Measurements from ENCODE around the gene RAF1.
A peak's percentile ranks its signal among the peaks of the same experiment; 100 is the strongest.
"Not testable (repeated sequence)": the region's sequence is repeated elsewhere in the genome, so short reads cannot be mapped to it uniquely, and the experiment has no call there.

Gene RAF1

DNA sequence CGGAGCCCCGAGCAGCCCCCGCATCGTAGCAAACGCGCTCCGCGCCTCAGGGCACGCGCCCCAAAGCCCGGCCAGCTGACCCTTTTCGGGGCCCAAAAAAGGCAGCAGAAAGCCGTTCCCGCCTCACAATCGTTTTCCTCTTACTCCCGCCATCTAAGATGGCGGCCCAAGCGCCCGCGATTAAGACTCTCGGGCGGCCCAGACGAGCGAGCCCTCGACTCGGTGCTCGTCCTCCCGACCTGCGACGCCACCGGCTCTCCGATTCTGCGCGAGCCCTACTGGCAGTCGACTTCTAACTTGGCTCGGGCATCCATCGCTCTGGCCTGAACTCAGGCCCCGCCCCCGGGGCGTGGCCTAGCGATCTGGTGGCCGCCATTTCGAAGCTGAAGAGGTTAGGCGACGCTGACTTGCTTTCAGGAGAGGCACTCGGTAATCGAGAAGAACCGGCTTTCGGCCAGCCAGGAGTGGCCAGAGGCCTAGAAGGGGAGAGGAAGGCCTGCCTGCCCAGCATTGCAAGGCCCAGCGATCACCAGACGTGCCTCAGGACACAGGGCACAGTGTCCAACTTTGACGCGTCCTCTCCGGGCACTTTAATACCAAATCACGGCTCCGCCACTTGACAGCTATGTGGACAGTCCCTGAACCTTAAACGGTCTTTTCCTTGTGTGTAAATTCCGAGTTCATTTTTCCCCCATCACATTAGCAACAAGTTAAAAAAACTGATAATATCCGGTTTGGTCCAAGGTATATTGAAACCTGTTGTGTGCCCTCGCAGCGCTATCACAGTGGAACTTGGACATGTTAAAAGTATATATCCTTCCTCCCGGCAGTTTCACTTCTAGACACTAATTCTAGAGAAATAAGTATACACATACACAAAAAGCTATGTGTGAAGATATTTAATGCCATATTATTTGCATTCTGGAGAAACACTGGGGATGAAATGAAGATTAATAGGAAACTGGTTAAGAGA lies at the start of gene RAF1:
Gene RAF1 (minus strand): TSS at position 182 of the 973 bp plus-strand sequence. CDS start 45,396 bp downstream, outside the sequence.
- DNase-seq = peak; percentile 97 to 99

DNA sequence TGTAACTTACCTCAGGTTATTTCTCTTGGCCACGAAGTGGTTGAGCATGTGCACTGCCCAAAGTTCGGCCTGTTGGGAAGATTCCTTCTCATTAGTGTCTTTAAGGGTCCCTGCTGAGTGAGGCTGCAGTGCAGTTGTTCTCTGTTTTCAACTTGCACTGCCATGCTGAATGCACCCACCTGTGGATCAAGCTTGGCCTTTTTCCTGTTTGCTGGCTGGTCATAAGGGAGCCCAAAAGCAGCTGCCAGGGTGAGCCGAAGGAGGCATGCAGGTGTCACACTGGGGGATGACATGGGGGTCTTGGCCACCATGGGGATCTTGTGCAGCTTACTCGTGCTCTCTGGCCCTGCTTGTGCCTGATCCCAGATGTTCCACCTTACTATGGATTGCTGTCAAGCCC lies 46.1 kb upstream of the RAF1 start:
- no peak for DNase-seq

DNA sequence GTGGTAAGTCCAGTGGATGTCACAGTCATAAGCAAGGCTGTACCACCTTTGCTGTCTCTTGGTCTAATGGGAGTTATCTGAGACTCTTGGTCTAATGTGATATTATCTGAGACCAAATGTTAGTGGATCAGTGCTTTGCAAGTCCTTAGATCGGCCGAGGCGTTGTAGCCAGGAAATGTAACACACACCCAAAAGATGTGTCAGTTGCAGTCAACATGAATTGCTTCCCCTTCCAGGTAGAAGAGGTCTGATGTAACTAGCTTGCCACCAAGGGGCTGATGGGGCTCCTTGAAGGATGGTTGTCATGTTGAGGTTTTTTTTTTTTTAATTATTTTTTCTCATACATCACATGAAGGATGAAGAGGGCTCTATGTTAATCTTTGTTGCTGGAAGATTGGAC lies 45.4 kb upstream of the RAF1 start:
- DNase-seq = no peak

DNA sequence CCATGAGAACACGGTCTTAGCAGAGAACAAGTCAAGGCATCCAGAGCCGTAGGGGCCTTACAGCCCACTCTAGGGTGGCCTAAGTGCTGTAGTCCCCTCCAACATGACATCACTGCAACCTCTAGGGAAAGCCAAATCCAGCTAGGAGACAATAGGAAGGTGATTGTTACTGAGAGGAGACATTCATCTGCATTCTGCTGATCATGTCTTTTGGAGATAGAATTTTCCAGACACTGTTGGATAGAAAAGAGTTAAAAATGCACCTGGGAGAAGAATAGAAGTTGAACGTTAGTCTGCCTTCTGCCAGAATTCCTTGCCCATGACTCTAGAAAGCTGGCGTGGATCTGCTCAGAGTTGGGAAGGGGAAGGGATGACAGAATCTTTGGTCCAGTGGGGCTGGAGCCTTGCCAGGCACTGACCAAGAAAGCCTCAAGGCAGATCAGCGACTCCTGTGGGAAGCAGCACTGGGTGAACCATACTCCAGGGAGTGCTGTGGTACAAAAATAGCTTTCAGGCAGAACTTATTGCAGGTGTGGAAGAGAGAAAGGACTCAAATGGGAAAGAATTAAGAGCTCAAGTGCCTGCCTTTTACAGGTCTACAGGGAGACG lies 44.8 kb upstream of the RAF1 start:
- no peak for DNase-seq

DNA sequence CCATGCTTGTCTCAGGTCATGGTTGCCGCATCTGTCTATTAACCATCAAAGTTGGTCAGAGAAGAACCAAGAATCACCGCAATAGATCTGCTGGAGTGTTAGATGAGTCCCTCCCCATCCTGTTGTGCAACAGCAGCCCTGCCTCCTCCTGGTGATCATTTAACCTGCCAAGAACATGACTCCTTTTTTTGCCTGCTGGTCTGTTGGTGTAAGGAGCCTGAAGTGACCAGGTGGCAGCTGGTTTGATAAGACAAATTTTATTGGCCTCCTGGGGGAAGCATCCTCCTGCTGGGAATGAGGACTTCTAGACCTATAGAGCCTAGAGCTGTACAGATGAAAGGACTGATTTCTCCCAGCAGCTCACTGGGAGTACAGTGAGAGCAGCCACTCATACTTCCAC lies 43.5 kb upstream of the RAF1 start:
- DNase-seq = no peak

DNA sequence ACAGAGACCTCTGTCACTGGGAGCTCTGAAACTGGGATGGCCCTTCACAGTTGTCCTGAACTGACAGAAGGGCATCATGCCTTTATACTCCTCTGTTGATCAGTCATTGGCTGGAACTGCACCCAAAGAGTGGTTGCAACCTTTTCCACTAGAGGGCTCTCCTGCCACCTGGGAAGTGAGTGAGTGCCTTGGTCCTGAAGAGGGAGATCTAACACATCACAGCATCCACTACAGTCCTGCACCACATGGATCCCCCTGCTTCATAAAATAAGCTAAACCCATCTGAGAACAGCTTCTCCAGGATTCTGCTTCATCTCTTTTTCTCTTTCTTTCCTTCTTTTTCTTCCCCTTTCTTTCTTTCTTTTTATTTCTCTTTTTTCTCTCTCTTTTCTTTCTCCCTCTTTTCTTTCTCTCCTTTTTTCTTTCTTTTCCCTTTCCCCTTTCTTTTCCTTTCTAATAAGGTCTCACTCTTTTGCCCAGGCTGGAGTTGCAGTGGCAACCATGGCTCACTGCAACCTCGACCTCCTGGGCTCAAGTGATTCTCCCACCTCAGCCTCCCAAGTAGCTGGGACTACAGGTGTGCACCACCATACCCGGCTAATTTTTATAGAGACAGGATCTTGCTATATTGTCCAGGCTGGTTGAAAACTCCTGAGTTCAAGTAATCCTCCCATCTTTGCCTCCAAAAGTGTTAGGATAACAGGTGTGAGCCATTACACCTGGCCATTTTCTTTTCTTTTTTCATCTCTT lies 42.8 kb upstream of the RAF1 start:
- DNase-seq = peak; percentile 74 to 87

DNA sequence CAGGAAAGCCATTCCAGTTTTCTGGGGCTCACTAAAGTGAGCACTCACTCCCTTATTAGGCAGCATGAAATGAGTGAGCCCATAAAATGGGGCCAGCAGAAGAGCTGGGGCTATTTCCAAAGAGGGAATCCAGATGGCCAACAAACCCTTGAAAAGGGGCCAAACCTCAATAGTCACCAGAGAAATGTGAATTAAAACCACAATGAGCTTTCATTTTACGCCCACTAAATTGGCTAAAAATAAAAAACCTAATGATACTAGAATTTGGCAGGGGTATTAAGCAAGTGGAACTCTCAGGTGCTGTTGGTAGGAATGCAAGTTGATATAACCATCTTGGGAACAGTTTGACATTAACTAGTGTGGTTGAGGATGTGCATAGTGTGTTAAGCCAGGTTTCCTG lies 42.1 kb upstream of the RAF1 start:
- DNase-seq = no peak

DNA sequence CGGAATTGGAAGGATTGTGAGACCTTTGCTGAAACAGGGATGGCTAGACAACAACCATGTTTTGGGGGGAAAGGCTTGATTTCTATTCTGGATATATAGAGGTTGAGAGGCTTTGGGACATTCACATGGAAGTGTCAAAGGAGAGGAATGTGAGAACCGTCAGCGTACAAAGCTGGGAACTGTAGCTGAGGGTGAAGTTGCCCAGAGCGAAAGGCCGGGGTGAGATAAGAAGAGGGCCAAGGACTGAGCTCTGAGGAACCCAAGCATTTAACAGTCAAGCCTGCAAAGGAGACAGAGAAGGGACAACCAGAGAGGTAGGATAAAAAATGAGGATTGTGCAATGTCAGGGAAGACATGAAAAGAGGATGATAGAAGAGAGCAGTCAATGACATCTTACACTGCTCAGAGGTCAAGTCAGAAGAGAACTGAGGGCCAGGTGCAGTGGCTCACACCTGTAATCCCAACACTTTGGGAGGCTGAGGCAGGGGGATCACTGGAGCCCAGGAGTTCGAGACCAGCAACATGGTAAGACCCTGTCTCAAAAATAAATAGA lies 41.5 kb upstream of the RAF1 start:
- no peak for DNase-seq

DNA sequence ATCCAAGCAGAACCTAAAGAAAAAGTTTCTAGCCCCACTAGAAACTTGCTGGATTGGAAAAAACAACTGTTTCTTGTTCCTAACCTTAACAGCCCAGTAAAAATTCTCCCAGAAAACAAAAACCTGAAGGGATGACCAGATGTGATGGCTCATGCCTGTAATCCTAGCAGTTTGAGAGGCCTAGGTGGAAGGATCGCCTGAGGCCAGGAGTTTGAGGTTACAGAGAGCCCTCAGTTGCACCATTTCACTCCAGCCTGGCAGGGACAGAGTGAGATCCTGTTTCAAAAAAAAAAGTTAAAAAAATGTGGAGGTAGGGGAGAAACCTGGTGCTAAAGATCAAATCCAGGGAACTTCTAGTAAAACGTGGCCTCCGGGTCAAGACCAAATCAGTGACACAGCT lies 38.6 kb upstream of the RAF1 start:
- no peak for DNase-seq

DNA sequence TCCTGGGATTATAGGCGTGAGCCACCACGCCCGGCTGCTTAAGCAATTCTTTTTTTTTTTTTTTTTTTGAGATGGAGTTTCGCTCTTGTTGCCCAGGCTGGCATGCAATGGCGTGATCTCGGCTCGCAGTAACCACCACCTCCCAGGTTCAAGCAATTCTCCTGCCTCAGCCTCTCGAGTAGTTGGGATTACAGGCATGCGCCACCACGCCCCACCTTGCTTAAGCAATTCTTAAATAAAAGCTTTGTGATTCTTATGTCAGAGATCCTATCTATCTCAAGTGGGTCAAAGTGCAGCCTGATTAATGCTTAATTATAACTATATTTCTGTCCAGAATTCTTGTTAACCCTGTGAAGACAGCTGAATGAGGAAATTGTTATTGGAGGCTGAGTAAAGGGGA lies 37.7 kb upstream of the RAF1 start:
- not testable (repeated sequence) for DNase-seq

DNA sequence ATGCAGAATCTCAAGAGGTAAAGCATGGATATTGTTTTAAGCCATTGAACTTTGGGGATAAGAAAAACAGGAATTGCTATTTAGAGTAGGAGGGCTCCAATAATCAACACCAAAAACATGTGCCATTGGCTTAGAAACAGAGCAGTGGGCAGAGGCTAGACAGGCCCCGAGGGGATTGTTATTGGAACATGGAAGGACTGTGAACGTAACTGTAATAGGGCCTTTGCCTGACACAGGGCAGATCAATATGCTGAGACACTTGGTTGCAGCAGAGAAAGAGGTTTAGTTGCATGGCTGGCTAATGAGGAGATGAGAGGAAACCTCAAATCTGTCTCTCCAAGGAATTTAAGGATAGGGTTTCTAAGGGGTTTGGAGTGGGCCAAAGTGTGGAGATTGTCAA lies 36.9 kb upstream of the RAF1 start:
- DNase-seq = no peak

DNA sequence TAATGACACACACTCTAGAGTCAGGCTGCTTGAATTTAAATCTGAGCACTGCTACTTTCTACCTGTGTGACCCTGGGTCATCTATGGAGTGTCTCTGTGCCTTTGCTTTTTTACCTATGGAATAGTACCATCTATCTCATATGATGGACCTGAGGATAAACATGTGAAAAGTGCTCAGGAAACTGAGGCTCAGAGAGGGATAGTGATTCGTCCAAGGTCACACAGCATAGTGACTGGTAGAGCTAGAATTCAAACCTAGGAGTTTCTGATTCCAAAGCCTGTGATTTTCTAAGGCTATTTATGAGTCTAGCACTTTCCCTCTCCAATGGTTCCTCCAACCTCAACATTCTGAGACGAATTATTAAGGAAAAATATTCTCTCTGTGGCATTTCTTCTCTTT lies 32.0 kb upstream of the RAF1 start:
- DNase-seq = no peak

DNA sequence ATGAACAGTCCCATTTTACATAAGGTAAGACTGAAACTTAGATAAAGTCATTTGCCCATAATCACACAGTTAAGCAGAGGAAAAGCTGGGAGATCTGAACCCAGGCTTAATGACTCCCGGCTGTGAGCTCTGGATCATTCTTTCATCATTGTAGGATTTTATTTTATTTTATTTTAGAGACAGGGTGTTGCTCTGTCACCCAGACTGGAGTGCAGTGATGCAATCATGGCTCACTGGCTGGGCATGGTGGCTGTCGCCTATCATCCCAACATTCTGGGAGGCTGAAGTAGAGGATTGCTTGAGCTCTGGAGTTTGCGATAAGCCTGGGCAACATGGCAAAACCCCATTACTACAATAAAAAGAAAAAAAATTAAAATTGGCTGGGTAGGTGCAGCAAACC lies 31.2 kb upstream of the RAF1 start:
- DNase-seq = no peak

DNA sequence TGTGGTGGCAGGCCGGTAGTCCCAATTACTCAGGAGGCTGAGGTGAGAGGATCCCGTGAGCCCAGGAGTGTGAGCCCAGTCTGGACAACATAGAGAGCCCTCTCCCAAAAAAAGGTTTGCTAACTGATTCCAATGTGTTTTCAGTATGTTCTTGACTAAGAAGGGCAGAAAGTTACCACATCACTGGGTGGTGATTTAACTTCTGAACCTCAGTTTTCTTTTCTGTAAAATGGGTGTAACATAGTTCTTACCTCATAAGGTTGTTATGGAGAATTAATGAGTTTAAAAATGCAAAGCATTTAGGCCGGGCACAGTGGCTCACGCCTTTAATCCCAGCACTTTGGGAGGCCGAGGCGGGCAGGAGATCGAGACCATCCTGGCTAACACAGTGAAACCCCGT lies 28.5 kb upstream of the RAF1 start:
- no peak for DNase-seq

DNA sequence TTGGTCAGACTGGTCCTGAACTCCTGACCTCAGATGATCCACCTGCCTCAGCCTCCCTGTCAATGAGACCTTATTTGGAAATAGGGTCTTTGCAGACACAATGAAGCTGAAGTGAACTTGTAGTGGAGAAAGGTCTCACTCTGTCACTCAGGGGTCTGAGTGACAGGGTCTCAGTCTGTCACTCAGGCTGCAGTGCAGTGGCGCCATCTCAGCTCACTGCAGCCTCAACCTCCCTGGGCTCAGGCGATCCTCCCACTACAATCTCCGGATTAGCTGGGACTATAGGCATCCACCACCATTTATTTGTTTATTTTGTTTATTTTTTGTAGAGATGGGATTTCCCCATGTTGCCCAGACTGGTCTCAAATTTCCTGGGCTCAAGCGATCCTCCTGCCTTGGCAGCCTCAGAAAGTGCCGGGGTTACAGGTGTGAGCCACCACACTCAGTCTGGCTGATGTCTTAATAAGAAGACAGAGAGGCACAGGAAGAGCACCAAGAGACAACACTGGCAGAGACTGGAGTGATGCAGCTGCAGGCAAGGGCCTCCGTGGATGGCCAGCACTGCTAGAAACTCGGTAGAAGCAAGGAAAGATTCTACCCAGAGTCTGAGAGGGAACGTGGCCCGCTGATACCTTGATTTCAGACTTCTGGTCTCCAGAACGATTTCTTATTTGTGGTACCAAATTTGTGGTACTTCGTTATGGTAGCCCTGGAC lies 26.2 kb upstream of the RAF1 start:
- DNase-seq = no peak

DNA sequence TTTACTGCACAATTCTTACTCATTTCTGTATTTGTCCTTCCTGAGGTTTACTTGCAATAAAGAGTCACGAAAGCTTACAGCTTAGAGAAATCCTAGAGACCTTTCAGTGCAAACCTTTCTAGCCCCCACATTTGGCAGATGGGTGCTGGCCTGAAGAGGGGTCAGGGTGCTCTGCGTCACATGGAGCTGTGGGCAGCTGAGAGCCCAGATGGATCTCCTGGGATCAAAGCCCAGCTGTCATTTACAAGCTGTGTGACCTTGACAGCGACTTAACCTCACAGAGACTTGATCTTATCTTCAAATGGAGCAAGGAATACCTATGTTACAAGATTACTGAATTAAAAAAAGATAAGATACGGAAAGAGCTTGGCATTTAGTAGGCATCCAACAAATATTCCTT lies 24.0 kb upstream of the RAF1 start:
- DNase-seq = no peak

DNA sequence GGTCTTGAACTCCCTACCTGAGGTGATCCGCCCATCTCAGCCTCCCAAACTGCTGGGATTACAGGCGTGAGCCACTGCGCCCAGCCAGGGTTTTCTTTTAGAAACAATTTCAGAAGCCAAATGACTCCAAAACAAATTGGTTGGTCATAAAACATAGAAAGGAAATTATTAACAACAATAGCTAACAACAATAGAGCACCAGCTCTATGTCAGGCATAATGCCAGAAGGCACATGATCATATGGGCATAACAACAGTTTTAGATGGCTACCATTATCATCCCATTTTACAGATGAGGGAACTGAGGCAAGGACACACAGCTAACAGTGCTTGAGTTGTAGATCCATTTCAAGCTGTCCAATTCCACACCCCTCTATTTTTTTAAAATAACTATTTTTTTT lies 22.2 kb upstream of the RAF1 start:
- DNase-seq = no peak

DNA sequence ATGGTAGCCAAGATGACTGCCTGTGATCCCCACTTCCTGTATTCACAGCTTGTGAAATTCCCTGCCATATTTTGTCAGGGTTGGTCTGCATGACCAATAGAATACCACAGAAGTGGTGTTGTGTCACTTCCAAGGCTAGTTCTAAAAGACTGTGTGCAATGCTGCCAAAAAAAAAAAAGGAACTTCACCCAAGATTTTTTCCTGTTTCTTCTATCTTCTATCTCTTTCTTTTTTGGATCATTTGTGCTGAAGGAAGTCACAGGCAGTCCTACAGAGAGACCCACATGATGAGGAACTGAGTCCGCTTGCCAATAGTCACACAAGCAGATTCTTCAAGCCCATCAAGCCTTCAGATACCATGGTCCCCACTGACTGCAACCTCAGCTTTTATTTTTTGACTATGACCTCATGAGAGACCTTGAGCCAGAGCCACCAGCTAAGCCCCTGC lies 18.1 kb upstream of the RAF1 start:
- no peak for DNase-seq

DNA sequence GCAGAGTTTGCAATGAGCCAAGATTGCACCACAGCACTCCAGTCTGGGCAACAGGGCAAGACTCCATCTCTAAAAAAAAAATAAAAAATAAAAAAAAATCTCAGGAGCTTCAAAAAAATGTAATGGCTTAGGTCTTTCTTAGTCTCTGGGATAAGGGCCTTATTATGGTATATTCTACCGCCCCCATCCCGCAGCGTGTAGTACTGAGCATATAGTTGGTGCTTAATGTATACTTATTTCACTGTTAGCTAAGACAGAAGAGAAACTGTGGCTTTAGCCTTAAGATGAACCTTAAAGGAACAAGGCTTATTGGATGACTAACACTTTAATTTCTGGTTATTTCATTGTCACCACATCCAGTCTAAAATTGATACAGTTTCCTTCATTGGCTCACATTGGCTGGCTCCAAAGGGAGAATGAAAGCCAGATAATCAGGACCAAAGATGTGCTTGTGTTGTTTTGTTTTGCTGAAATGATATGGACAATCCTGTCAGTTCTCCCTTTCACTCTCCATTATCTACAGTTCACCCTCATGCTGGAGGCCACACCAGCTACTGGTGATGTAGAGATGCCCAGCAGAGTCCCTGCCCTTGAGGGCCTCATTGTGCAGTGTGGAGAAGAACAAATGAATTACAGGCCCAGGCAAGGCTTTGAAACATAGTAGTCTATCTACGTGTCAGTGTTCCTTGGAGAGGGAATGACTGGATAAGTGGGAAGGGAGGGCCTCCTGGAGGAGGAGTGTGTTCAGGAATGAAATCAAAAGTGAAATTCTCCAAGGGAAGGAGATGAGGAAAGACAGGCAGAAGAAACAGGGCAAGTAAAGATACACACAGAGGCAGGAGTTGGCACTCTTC lies 17.4 kb upstream of the RAF1 start:
- DNase-seq = no peak

DNA sequence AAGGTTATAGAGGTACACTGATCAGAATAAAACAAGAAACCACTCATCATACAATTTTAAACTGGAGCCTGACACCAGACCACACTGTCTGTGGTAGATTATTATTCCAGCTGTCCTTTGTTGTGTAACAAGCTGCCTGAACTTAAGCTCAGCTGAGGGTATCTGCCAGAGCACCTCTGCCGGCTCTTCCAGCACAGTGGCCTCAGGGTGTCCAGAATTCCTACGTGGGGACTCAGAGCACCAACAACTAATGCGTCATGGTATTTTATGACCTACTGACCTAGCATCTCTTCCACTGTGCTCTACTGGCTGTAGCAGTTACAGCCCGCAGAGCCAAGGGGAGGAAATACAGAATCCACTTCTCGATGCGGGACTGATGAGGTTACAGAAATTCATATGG lies 15.6 kb upstream of the RAF1 start:
- DNase-seq = peak; percentile 42 to 80

DNA sequence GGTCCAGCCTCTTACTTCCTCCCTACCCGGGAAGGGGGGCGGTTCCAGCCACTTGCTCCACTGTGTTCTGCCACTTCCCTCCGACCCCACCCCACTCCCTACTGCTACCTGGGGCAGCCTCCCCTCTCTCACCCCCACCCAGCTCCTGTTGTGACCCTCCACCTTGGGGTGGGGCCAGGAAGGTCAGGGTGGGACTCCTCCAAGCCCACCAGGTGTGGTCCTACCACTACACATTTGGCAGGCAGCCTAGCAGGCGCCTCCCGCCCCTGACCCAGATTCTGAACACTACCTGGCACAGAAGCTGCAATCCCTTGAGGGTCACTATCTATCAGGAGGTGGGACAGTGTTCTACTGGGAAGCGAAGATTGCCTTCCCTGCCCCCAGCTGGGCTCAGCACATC lies 13.7 kb upstream of the RAF1 start:
- DNase-seq = no peak
